Measurements from ENCODE around the gene TRPM4.

DNA sequence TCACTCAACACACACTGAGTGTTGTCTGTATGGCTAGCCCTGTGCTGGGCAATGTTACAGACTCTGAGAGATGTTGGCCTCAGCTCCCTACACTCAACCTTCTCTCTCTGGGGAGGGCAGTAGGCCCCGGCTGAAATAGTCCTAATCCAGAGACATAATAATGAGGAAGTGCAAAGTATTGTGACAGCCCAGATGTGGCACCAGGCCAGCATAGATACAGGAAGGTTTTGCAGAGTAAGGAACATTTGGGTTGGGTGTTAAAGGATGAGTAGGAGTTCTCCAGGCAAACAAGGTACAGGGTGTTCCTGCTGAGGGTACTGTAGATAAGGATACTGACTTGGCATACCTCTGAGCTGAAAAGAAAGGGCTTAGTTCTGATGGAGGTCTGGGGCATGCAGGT, 41.0 kb upstream of the TRPM4 start:
- TF ChIP-seq POLR2AphosphoS5 (IDR thresholded peaks at IDR 0.05) (no peak), POLR2A (IDR thresholded peaks at IDR 0.05) (no peak)
- TF ChIP-seq, protein P1, sequence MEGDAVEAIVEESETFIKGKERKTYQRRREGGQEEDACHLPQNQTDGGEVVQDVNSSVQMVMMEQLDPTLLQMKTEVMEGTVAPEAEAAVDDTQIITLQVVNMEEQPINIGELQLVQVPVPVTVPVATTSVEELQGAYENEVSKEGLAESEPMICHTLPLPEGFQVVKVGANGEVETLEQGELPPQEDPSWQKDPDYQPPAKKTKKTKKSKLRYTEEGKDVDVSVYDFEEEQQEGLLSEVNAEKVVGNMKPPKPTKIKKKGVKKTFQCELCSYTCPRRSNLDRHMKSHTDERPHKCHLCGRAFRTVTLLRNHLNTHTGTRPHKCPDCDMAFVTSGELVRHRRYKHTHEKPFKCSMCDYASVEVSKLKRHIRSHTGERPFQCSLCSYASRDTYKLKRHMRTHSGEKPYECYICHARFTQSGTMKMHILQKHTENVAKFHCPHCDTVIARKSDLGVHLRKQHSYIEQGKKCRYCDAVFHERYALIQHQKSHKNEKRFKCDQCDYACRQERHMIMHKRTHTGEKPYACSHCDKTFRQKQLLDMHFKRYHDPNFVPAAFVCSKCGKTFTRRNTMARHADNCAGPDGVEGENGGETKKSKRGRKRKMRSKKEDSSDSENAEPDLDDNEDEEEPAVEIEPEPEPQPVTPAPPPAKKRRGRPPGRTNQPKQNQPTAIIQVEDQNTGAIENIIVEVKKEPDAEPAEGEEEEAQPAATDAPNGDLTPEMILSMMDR (IDR thresholded peaks at IDR 0.05), result no peak

Measured in upper lobe of left lung (tissue), 4 donors.